Duodenal mucosa (tissue), 2 donors: ENCODE data around the gene FKBP14.

ENCODE experiments used
- H3K27ac ChIP-seq: one replicate; pipeline ENCODE4 v1.7.0; 2013; ENCODE audit warnings: low read depth, low read length
- H3K27me3 ChIP-seq, 2 donors: one replicate each; pipeline ENCODE4 v1.7.0; 2013; ENCODE audit warnings: low read length in 2 of 2, control low read depth in 1 of 2; ENCODE audit not compliant: insufficient read depth in 2 of 2, control insufficient read depth in 1 of 2
- H3K36me3 ChIP-seq, 2 donors: one replicate each; pipeline ENCODE4 v1.7.0; 2013; ENCODE audit warnings: low read length in 2 of 2, control low read depth in 1 of 2; ENCODE audit not compliant: insufficient read depth in 2 of 2, control insufficient read depth in 1 of 2
- H3K4me1 ChIP-seq, 2 donors: one replicate each; pipeline ENCODE4 v1.7.0; 2013; ENCODE audit warnings: low read length in 2 of 2, control low read depth in 1 of 2; ENCODE audit not compliant: insufficient read depth in 2 of 2, control insufficient read depth in 1 of 2
- H3K4me3 ChIP-seq, 2 donors: one replicate each; pipeline ENCODE4 v1.7.0; 2013; ENCODE audit warnings: low read length in 2 of 2, low read depth in 1 of 2
- H3K9ac ChIP-seq, 2 donors: one replicate each; pipeline ENCODE4 v1.7.0; 2013; ENCODE audit warnings: low read length in 2 of 2, low read depth in 1 of 2
- H3K9me3 ChIP-seq, 2 donors: one replicate each; pipeline ENCODE4 v1.7.0; 2013; ENCODE audit warnings: low read length in 2 of 2, control low read depth in 1 of 2; ENCODE audit not compliant: control insufficient read depth in 1 of 2

FKBP14 gene

DNA sequence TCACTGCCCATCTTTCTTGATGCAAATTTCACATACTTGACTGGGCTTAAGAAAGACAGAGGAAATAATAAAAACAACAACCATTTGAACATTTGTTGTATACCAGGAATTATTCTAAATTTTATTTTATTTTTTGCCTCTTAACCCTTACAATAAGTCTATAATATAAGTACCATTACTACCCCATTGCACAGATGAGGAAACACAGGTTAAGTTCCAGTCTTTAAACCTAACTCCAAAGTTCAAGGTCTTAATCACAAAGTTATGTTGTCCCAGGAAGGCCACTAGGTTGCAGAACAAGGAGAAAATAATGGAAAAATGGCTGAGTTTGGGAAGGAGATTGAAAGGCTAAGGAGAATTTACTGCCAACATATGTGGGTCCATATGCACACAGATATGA lies 3.5 kb downstream of the FKBP14 start:
- no peaks in the 10 kb centered on the region for H3K9me3 ChIP-seq

DNA sequence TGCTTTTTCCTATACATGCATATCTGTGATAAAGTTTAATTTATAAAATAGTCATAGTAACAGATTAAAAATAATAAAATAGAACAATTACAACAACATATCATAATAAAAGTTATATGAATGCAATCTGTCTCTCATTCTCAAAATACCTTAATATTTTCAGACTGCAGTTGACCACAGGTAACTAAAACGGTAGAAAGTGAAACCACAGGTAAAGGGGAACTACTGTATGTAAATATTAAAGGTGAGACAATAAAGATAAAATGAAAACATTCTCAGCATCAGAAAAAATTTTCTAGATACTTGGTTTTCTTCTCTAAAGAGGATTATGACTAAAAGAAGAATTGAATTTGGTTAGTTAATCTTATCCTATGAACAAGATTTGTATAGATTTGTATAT lies 6.0 kb downstream of the FKBP14 start:
- Histone ChIP-seq H3K9me3 (no peaks in the 10 kb centered on the region), H3K4me1 (peaks cover 16 to 17% of the 10 kb centered on the region in 2 donors), H3K36me3 (peaks cover 5 to 14% of the 10 kb centered on the region in 2 donors), H3K4me3 (no peak overlapping the region), H3K27me3 (no peaks in the 10 kb centered on the region), H3K9ac (no peak overlapping the region), H3K27ac (no peak overlapping the region)

More for the DNA sequence above, 3.5 kb downstream of the FKBP14 start:
- Histone ChIP-seq H3K36me3 (peaks cover 5 to 8% of the 10 kb centered on the region in 2 donors), H3K4me3 (no peak overlapping the region), H3K27ac (no peak overlapping the region), H3K4me1 (peaks cover 22 to 25% of the 10 kb centered on the region in 2 donors), H3K9ac (no peak overlapping the region), H3K27me3 (no peaks in the 10 kb centered on the region)

DNA sequence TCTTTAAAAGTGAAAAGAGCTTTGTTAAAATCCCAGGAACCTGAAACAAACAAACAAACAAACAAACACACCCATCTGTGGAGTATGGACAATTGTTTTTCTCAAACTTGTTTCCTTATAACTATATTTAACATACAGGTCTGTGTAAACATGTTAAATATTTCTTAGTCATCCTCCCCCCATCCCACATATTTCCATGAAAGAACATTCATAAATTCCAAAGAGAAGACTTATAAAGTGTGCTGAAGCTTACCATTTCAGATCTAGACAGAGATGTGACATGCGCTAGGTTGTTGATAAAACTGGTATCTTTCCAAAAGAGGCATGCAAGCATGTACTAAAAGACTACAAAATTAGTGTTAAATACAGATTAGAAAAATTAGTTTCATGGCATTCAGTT lies 6.5 kb downstream of the FKBP14 start:
- H3K36me3 ChIP-seq: peaks cover 5 to 14% of the 10 kb centered on the region in 2 donors
- no peak overlapping the region for H3K9ac ChIP-seq

DNA sequence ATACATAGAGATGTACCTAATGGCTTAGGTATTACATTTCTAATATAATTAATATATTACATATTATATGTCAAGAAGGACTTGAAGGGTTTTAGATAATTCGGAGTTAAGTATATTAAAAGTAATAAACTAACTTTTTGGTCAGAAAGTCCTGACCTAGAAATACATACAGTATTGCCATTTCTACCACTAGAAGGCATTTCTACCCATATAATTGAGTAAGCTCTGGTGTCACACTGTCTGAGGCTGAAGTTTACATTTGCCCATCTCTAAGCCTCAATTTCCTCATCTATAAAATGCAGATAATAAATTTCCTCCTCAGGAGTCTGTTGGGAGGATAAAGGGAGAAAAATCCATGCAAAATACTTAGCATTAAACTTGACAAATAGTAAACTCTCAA lies 7.1 kb downstream of the FKBP14 start:
- no peaks in the 10 kb centered on the region for H3K27me3 ChIP-seq

More for the DNA sequence above, 6.5 kb downstream of the FKBP14 start:
- no peak overlapping the region for H3K27ac ChIP-seq
- no peaks in the 10 kb centered on the region for H3K9me3 ChIP-seq
- no peaks in the 10 kb centered on the region for H3K27me3 ChIP-seq
- no peak overlapping the region for H3K4me3 ChIP-seq
- H3K4me1 ChIP-seq: peaks cover 10 to 11% of the 10 kb centered on the region in 2 donors

DNA sequence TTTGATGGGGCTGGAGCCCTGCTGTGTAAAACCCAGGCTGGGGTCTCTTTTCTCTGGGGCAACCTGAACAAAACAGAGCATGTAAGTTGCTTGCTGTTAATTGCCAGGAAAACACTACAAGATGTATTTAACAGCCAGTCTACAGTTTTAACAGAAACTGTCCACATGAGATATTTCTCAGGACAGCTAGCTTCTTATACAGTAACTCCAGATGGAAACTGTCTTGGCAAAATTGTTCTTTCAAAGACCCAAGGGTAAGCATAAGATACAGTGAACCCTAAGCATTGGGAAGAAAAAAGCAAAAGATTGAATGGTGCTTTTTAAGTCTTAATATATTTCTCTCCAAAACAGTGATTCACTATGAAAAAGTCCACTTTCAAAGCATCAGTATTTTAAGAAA lies 8.1 kb downstream of the FKBP14 start:
- Histone ChIP-seq H3K4me1 (no peaks in the 10 kb centered on the region), H3K4me3 (no peak overlapping the region), H3K9me3 (no peaks in the 10 kb centered on the region), H3K27me3 (no peaks in the 10 kb centered on the region), H3K27ac (no peak overlapping the region), H3K9ac (no peak overlapping the region), H3K36me3 (peaks cover 5 to 19% of the 10 kb centered on the region in 2 donors)

More for the DNA sequence above, 7.1 kb downstream of the FKBP14 start:
- H3K9ac ChIP-seq: no peak overlapping the region
- no peaks in the 10 kb centered on the region for H3K9me3 ChIP-seq
- no peak overlapping the region for H3K27ac ChIP-seq
- H3K36me3 ChIP-seq: peaks cover 5 to 14% of the 10 kb centered on the region in 2 donors
- H3K4me3 ChIP-seq: no peak overlapping the region
- peaks cover 5 to 6% of the 10 kb centered on the region in 2 donors for H3K4me1 ChIP-seq

DNA sequence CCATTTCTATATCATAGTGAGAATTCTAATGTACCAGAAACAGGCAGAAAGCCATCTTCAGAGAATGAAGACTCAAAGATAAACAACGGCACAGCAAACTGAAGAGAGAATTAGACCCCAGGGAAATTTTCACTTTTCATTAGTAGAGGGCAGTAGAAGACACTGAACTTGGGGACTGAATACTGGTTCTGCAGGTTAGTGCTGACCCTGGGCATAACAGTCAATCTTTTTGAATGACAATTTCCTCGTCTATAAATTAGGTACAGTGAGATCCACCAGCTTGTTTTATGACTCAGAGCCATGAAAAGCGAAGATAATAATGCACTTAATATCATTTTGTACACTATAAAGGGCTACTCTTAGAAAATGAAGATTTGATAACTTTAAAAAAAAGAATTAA lies 13.7 kb downstream of the FKBP14 start:
- no peaks in the 10 kb centered on the region for H3K9me3 ChIP-seq
- H3K9ac ChIP-seq: no peak overlapping the region
- H3K4me3 ChIP-seq: no peak overlapping the region
- H3K4me1 ChIP-seq: no peaks in the 10 kb centered on the region
- H3K27ac ChIP-seq: no peak overlapping the region
- H3K27me3 ChIP-seq: no peaks in the 10 kb centered on the region
- peaks cover 0 to 12% of the 10 kb centered on the region in 2 donors for H3K36me3 ChIP-seq

DNA sequence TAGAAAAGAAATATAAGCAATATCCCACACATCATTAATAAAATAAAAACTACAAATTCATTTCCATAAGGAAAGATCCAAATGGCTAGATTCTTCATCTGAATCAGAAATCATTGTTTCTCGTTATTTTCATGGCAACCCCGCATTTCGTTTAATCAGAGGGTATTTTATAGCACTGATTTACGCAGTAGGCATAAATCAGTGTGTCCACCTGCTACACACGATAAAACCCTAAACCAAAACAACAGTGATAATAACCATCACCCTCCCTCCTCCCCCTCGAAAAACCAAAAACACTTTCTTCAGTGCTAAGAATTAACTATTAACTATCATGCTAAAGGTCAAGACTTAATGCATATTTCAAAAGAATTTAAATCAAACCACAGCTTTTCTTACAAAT lies 16.5 kb downstream of the FKBP14 start:
- Histone ChIP-seq H3K36me3 (peaks cover 0 to 7% of the 10 kb centered on the region in 2 donors), H3K4me1 (no peaks in the 10 kb centered on the region), H3K27me3 (no peaks in the 10 kb centered on the region), H3K27ac (no peak overlapping the region), H3K9me3 (no peaks in the 10 kb centered on the region), H3K4me3 (no peak overlapping the region), H3K9ac (no peak overlapping the region)

DNA sequence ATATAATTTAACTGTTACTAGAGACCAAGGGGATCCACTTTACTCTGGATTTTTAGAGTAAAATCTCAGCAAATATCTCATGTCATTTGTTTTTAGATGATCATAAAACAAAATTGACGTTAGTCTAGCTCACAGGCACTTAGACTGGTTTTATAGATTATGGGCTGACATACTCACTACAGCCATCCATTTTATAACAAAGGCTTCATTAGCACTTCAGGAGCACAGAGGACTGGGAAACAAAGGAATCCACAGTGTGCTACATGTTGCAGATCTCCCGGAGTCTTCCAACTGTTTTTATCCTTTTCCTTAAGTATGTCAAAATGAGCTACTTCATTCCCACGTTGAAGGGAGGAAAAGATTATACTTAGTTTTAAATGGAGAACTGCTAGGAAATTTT lies 21.0 kb downstream of the FKBP14 start:
- Histone ChIP-seq H3K27ac (no peak overlapping the region), H3K36me3 (no peaks in the 10 kb centered on the region), H3K9me3 (no peaks in the 10 kb centered on the region), H3K4me3 (no peak overlapping the region), H3K4me1 (no peaks in the 10 kb centered on the region), H3K9ac (no peak overlapping the region), H3K27me3 (no peaks in the 10 kb centered on the region)

DNA sequence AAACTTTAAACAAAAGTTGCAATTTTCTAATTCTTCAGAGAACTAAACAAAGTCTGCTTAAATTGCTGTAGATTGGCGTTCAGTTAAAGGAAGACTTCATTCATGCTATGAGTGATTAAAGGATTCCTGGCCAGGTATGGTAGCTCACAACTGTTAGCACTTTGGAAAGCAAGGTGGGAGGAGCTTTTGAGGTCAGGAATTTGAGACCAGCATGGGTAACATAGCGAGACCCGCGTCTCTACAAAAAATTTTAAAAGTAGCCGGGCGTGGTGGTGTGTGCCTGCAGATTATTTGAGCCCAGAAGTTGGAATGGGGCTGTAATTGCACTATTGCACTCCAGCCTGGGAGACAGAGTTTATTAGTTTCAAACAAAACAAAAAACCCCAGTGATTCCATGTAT lies 23.4 kb downstream of the FKBP14 start:
- no peak overlapping the region for H3K4me3 ChIP-seq
- no peaks in the 10 kb centered on the region for H3K4me1 ChIP-seq
- no peak overlapping the region for H3K9ac ChIP-seq
- H3K36me3 ChIP-seq: no peaks in the 10 kb centered on the region
- no peaks in the 10 kb centered on the region for H3K9me3 ChIP-seq
- H3K27ac ChIP-seq: no peak overlapping the region
- H3K27me3 ChIP-seq: no peaks in the 10 kb centered on the region

DNA sequence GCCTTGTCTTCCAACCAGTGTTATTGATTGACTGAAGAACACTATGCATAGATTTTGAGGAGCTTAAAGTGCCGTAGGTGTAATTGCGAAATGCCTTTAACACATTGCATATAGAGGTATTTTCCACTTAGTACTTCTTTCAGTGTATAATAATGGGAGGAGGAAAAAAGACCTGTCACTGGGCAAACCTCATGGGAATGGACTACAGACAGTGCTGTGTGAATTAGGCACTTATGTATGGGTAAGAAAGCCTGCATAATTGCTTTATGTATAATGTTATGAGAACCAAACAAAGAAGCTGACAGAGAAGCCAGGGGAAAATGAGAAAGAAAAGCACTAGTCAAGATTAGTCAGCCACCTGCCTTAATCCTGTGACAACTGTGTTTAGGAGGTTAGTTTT lies 24.5 kb downstream of the FKBP14 start:
- no peak overlapping the region for H3K27ac ChIP-seq
- no peaks in the 10 kb centered on the region for H3K4me1 ChIP-seq
- H3K9me3 ChIP-seq: no peaks in the 10 kb centered on the region
- H3K27me3 ChIP-seq: no peaks in the 10 kb centered on the region
- H3K4me3 ChIP-seq: no peak overlapping the region
- H3K9ac ChIP-seq: no peak overlapping the region
- H3K36me3 ChIP-seq: no peaks in the 10 kb centered on the region

DNA sequence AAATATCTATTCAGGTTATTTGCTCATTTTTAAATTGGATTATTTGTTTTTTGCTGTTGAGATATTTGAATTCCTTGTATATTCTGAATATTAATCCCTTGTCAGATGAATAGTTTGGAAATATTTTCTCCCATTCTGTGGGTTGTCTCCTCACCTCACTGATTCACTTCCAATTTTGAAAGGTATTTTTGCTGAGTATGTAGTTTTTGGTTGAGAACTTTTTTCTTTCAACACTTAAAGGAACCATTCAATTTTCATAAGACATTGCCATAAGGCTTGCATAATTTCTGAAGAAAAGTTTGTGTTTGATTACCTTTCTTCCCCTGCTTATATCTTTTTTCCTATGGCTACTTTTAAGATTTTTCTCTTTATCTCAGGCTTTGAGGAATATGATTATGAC lies 28.0 kb downstream of the FKBP14 start:
- Histone ChIP-seq H3K9me3 (peaks cover 4 to 6% of the 10 kb centered on the region in 2 donors), H3K36me3 (no peaks in the 10 kb centered on the region), H3K4me3 (no peak overlapping the region), H3K9ac (no peak overlapping the region), H3K4me1 (no peaks in the 10 kb centered on the region), H3K27ac (no peak overlapping the region), H3K27me3 (no peaks in the 10 kb centered on the region)
